Endodermal cell (in vitro differentiated cells): ENCODE measurements around the gene SYNJ2. TPM values are rescaled to one million over a fixed set of nuclear protein-coding genes. Genes with fewer than 3 reads are reported as not detected.
A peak's percentile ranks its signal among the peaks of the same experiment; 100 is the strongest.

Experiments used
- DNase-seq: peaks from one replicate; pipeline ENCODE4 v3.0.0-alpha.2; 2017
- H3K27ac ChIP-seq: 2 replicates; pipeline ENCODE4 v1.5.1; 2013; ENCODE audit warnings: mild to moderate bottlenecking, low read depth, low read length, moderate library complexity
- H3K27me3 ChIP-seq: 2 replicates; pipeline ENCODE4 v1.6.1; 2013; ENCODE audit warnings: mild to moderate bottlenecking, low read length, moderate library complexity; ENCODE audit not compliant: insufficient read depth, control insufficient read depth, poor library complexity, severe bottlenecking
- H3K36me3 ChIP-seq: 2 replicates; pipeline ENCODE4 v1.7.0; 2013; ENCODE audit warnings: mild to moderate bottlenecking, low read length, moderate library complexity; ENCODE audit not compliant: control insufficient read depth, insufficient read depth
- H3K4me1 ChIP-seq: one replicate; pipeline ENCODE4 v1.7.0; 2013; ENCODE audit warnings: low read length; ENCODE audit not compliant: control insufficient read depth, insufficient read depth
- H3K4me3 ChIP-seq: 2 replicates; pipeline ENCODE4 v1.5.1; 2013; ENCODE audit warnings: mild to moderate bottlenecking, low read length, moderate library complexity
- H3K9ac ChIP-seq: 2 replicates; pipeline ENCODE4 v1.6.1; 2013; ENCODE audit warnings: mild to moderate bottlenecking, low read length, moderate library complexity; ENCODE audit not compliant: poor library complexity, severe bottlenecking; ENCODE audit errors: extremely low read depth
- H3K9me3 ChIP-seq: 2 replicates; pipeline ENCODE4 v1.6.1; 2013; ENCODE audit warnings: mild to moderate bottlenecking, low read length, moderate library complexity; ENCODE audit not compliant: control insufficient read depth
- H3K27ac Mint-ChIP-seq: 2 replicates; pipeline ENCODE4 v1.8.0; 2020; ENCODE audit warnings: mixed read lengths
- H3K27me3 Mint-ChIP-seq: 2 replicates; pipeline ENCODE4 v1.8.0; 2021; ENCODE audit warnings: mild to moderate bottlenecking, mixed read lengths; ENCODE audit not compliant: insufficient read depth
- H3K36me3 Mint-ChIP-seq: 2 replicates; pipeline ENCODE4 v1.8.0; 2020; ENCODE audit warnings: low read depth, mixed read lengths
- H3K4me1 Mint-ChIP-seq: 2 replicates; pipeline ENCODE4 v1.8.0; 2020; ENCODE audit warnings: mixed read lengths
- H3K4me3 Mint-ChIP-seq: 2 replicates; pipeline ENCODE4 v1.8.0; 2020; ENCODE audit warnings: mild to moderate bottlenecking, moderate library complexity, mixed read lengths
- H3K9me3 Mint-ChIP-seq: 2 replicates; pipeline ENCODE4 v1.8.0; 2020; ENCODE audit warnings: mild to moderate bottlenecking, mixed read lengths
- CTCF ChIP-seq: fragments of 200-600 bp; sonication (generic); conservative IDR thresholded peaks from 2 replicates; pipeline ENCODE4 v1.5.0; 2021; ENCODE audit warnings: antibody characterized with exemption, mild to moderate bottlenecking
- WGBS, 2 experiments: methylation state at CpG; one replicate each; pipeline versions ENCODE4 v1.1.5 to v1.1.7; 2013; ENCODE audit warnings: missing lambda C conversion rate in 2 of 2, mixed read lengths in 1 of 2; ENCODE audit not compliant: insufficient coverage in 1 of 2, insufficient read length in 1 of 2; 5-methylcytosine and 5-hydroxymethylcytosine counted together
- total RNA-seq, 2 donors: library from RNA; stranded (reverse); fragmentation: NEBNext Ultra II Directional in 1 of 2; extraction: Animal tissue kit (Norgen Biotek cat#: 25700) in 1 of 2; gene quantifications; 2 replicates in 1 of 2; 3 replicates in 1 of 2; pipeline ENCODE4 v1.2.1, GENCODE V29; 2021

Gene SYNJ2
- total RNA-seq, 2 donors from 2014 or later: 21.2 to 32.8 TPM

GRCh38 chr6:157941101-157941863 lies 40.4 kb upstream of the SYNJ2 start:
- TF ChIP-seq CTCF: no peak
- Histone ChIP-seq H3K27ac (no peak overlapping the region), H3K36me3 (peaks cover 91% of the 10 kb centered on the region), H3K9me3 (no peaks in the 10 kb centered on the region), H3K9ac (no peak overlapping the region), H3K4me1 (peaks cover 10% of the 10 kb centered on the region), H3K4me3 (no peak overlapping the region), H3K27me3 (no peaks in the 10 kb centered on the region)
- no peaks in the 10 kb centered on the region for H3K9me3 Mint-ChIP-seq
- 90 to 96% methylated on average over 6 to 13 of the region's 13 CpGs for WGBS, 2 experiments
- H3K36me3 Mint-ChIP-seq: peaks cover 73% of the 10 kb centered on the region
- no peak for DNase-seq
- no peak overlapping the region for H3K27ac Mint-ChIP-seq
- no peaks in the 10 kb centered on the region for H3K27me3 Mint-ChIP-seq
- H3K4me1 Mint-ChIP-seq: peaks cover 5% of the 10 kb centered on the region
- H3K4me3 Mint-ChIP-seq: no peak overlapping the region

GRCh38 chr6:157942351-157942750 lies 39.3 kb upstream of the SYNJ2 start:
- Histone ChIP-seq H3K9ac (no peak overlapping the region), H3K27me3 (no peaks in the 10 kb centered on the region), H3K9me3 (no peaks in the 10 kb centered on the region), H3K27ac (no peak overlapping the region), H3K4me1 (peaks cover 10% of the 10 kb centered on the region), H3K4me3 (no peak overlapping the region), H3K36me3 (peaks cover 85% of the 10 kb centered on the region)
- H3K27me3 Mint-ChIP-seq: no peaks in the 10 kb centered on the region
- DNase-seq: no peak
- H3K9me3 Mint-ChIP-seq: no peaks in the 10 kb centered on the region
- no peak overlapping the region for H3K4me3 Mint-ChIP-seq
- no peak for TF ChIP-seq CTCF
- H3K27ac Mint-ChIP-seq: no peak overlapping the region
- 96 to 99% methylated on average over 12 to 14 of the region's 14 CpGs for WGBS, 2 experiments
- H3K4me1 Mint-ChIP-seq: peaks cover 5% of the 10 kb centered on the region
- peaks cover 77% of the 10 kb centered on the region for H3K36me3 Mint-ChIP-seq

GRCh38 chr6:157943249-157943963 lies 38.3 kb upstream of the SYNJ2 start:
- no peak for DNase-seq
- no peaks in the 10 kb centered on the region for H3K9me3 Mint-ChIP-seq
- Histone ChIP-seq H3K36me3 (peaks cover 74% of the 10 kb centered on the region), H3K27me3 (no peaks in the 10 kb centered on the region), H3K27ac (no peak overlapping the region), H3K4me1 (peaks cover 10% of the 10 kb centered on the region), H3K9me3 (no peaks in the 10 kb centered on the region), H3K4me3 (no peak overlapping the region), H3K9ac (no peak overlapping the region)
- WGBS, 2 experiments: 95 to 97% methylated on average over 13 to 16 of the region's 16 CpGs
- H3K27ac Mint-ChIP-seq: peak overlapping the region; percentile 58
- peaks cover 5% of the 10 kb centered on the region for H3K4me1 Mint-ChIP-seq
- H3K27me3 Mint-ChIP-seq: no peaks in the 10 kb centered on the region
- H3K36me3 Mint-ChIP-seq: peaks cover 77% of the 10 kb centered on the region
- no peak overlapping the region for H3K4me3 Mint-ChIP-seq
- no peak for TF ChIP-seq CTCF
